Ovary (tissue), 9 donors: ENCODE results near the gene FAM117A. TPM values are rescaled to one million over a fixed set of nuclear protein-coding genes. Genes with fewer than 3 reads are reported as not detected.

Experiments used
- DNase-seq, 5 donors: peaks; one replicate each; pipeline ENCODE4 v3.0.0-alpha.2; 2019 to 2020
- H3K27ac ChIP-seq, 2 donors: fragments of 200-600 bp; one replicate each; pipeline versions ENCODE4 v1.5.1 to v1.8.0; 2019 to 2022
- H3K27me3 ChIP-seq: fragments of 200-600 bp; one replicate; pipeline ENCODE4 v1.8.0; 2022
- H3K36me3 ChIP-seq: fragments of 200-600 bp; sonication (generic); one replicate; pipeline ENCODE4 v1.5.1; 2019
- H3K4me1 ChIP-seq: one replicate; pipeline ENCODE4 v1.8.1; 2013; ENCODE audit warnings: mild to moderate bottlenecking, moderate library complexity; ENCODE audit not compliant: insufficient read depth
- H3K4me3 ChIP-seq: fragments of 200-600 bp; sonication (generic); one replicate; pipeline ENCODE4 v1.5.1; 2017
- H3K9me3 ChIP-seq, 2 donors: fragments of 200-600 bp in 1 of 2; sonication (generic) in 1 of 2; one replicate each; pipeline versions ENCODE4 v1.5.1 to v1.8.1; 2013 to 2019; ENCODE audit warnings: mild to moderate bottlenecking in 1 of 2, moderate library complexity in 1 of 2
- EP300 ChIP-seq: sonication (generic); formaldehyde crosslinking; IDR thresholded peaks from one replicate; pipeline ENCODE4 v1.6.1; 2017; ENCODE audit warnings: antibody characterized with exemption
- POLR2A ChIP-seq: fragments of 450-650 bp; IDR thresholded peaks from one replicate; pipeline ENCODE4 v1.6.1; 2017; ENCODE audit warnings: antibody characterized with exemption, mild to moderate bottlenecking, moderate library complexity
- WGBS, 3 donors: extraction: QIAGEN DNeasy Blood & Tissue Kit in 1 of 3; methylation state at CpG; one replicate each; pipeline versions ENCODE4 v1.1.5 to v1.1.7; 2013 to 2017; 5-methylcytosine and 5-hydroxymethylcytosine counted together
- intact Hi-C, 4 donors: fragments of 100-400 bp; cut with DNase I; formaldehyde crosslinking; loops; one replicate each; pipeline versions ENCODE4 v1.11.0 to v1.15.1; 2022 to 2023
- polyA plus RNA-seq, 2 donors: library from polyadenylated mRNA; stranded (reverse); fragments of 200-250 nt in 1 of 2; fragments of 350-450 nt in 1 of 2; fragmentation: Illumina TruSeq in 1 of 2; extraction: RNeasy Lipid Tissue Mini Kit (QIAGEN cat#74804) in 1 of 2; gene quantifications; one replicate each; pipeline ENCODE4 v1.2.3, GENCODE V29; 2013 to 2014
- total RNA-seq, 7 donors: library from RNA; depleted of rRNA in 2 of 7; stranded (reverse); fragments of >200 nt in 2 of 7; fragmentation: NEBNext Ultra II Directional in 3 of 7; extraction: Animal tissue kit (Norgen Biotek cat#: 25700) in 3 of 7; gene quantifications; one replicate each; pipeline versions ENCODE4 v1.1.0 to v1.2.4, GENCODE V29; 2016 to 2023
- TF ChIP-seq, protein P1 (sequence below), 3 donors: fragments of 450-650 bp in 2 of 3; fragments of 200-600 bp in 1 of 3; IDR thresholded peaks; one replicate each; pipeline versions ENCODE4 v1.5.1 to v1.8.0; 2016 to 2022; ENCODE audit warnings: antibody characterized with exemption in 3 of 3, mild to moderate bottlenecking in 1 of 3
- donor health status: DM: no; HTN: no; CAD: no; lungs with moderate emphysema.
- donor health status: DM: no; HTN: no; CAD: no.
- donor health status: Bipolar disorder and iron deficiency.
- donor health status: DM: yes; HTN: yes; CAD: no.
- donor health status: DM: no; HTN: no; CAD: no.
- donor health status: DM: yes; HTN: yes; CAD: no.

FAM117A gene
- total and polyA plus RNA-seq, 9 donors: 15.0 to 30.4 (median 19.0) TPM

DNA sequence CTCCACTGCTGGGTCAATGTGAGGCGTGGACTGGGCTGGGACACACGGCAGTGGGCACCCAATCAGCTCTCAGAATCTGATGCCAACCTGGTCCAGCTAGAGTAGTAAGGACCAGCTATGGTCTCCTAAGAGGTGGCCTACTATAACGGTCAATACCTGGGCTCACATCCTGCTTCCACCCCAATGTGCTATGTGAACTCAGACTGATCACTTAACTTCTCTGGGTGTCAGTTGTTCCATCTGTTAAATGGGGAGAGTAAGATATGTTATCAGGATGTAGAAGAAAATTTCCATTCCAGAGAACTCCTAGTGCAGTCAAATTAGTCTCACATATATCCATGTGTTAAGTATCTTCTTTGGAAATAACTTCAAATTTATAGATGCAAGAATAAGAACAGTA, 14.2 kb downstream of the FAM117A start:
- Histone ChIP-seq H3K4me3 (no peak overlapping the region), H3K36me3 (no peaks in the 10 kb centered on the region), H3K4me1 (peaks cover 2% of the 10 kb centered on the region), H3K27me3 (no peaks in the 10 kb centered on the region), H3K9me3 (no peaks in the 10 kb centered on the region), H3K27ac (no peak overlapping the region)
- intact Hi-C loops: no loop called here
- TF ChIP-seq POLR2A (no peak), EP300 (no peak)
- TF ChIP-seq, protein P1, sequence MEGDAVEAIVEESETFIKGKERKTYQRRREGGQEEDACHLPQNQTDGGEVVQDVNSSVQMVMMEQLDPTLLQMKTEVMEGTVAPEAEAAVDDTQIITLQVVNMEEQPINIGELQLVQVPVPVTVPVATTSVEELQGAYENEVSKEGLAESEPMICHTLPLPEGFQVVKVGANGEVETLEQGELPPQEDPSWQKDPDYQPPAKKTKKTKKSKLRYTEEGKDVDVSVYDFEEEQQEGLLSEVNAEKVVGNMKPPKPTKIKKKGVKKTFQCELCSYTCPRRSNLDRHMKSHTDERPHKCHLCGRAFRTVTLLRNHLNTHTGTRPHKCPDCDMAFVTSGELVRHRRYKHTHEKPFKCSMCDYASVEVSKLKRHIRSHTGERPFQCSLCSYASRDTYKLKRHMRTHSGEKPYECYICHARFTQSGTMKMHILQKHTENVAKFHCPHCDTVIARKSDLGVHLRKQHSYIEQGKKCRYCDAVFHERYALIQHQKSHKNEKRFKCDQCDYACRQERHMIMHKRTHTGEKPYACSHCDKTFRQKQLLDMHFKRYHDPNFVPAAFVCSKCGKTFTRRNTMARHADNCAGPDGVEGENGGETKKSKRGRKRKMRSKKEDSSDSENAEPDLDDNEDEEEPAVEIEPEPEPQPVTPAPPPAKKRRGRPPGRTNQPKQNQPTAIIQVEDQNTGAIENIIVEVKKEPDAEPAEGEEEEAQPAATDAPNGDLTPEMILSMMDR (IDR thresholded peaks at IDR 0.05): no peak
- WGBS, 3 donors: 83 to 92% (median 90%) methylated on average over 3 of the region's 3 CpGs
- no peak for DNase-seq

DNA sequence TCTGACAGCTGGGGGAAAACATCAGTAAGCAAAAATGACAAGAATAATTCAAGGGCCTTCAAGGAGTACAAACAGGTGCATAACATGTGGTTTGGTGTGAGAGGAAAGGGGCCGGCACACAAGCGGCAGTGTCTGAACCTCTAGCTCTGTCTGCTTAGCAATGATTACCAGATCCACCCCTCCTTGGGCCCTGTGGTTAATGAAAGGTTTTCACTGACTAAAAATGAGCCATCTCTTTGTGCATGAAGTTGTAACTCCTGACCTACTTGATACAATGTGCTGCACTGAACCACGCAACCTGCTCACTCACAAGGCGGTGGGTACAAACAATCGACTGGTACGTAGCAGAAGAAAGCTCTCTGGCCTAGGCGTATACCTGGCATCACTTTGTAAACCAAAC, 15.1 kb downstream of the FAM117A start:
- intact Hi-C loops: no loop called here
- H3K27me3 ChIP-seq: no peaks in the 10 kb centered on the region
- H3K4me1 ChIP-seq: no peaks in the 10 kb centered on the region
- TF ChIP-seq, protein P1 (IDR thresholded peaks at IDR 0.05): no peak
- TF ChIP-seq POLR2A (no peak), EP300 (no peak)
- no peaks in the 10 kb centered on the region for H3K36me3 ChIP-seq
- no peak overlapping the region for H3K4me3 ChIP-seq
- no peak for DNase-seq
- no peak overlapping the region for H3K27ac ChIP-seq
- H3K9me3 ChIP-seq: no peaks in the 10 kb centered on the region
- WGBS, 3 donors: 93 to 97% (median 94%) methylated on average over 7 of the region's 7 CpGs

DNA sequence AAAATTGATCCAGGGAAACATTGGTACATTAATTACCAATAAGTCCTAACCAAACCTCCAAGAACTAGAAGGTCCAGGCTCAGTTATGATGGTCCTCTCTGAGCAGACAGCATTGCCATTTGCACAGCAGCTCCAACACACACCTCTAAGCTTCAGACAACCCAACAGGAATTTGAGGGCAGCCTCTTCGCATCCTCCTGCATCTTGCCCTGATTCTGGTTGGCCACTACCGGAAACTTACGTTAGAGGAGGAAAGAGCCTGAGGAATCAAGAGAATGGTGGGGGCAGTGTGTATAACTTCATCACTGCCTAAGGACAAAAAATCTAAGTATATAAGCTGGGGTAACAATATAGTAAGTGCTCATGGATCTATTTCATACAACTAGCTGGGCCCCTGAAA, 15.7 kb downstream of the FAM117A start:
- H3K4me1 ChIP-seq: no peaks in the 10 kb centered on the region
- H3K4me3 ChIP-seq: no peak overlapping the region
- DNase-seq: no peak
- no peak overlapping the region for H3K27ac ChIP-seq
- WGBS, 3 donors: 89 to 93% (median 92%) methylated on average over 3 of the region's 3 CpGs
- H3K36me3 ChIP-seq: no peaks in the 10 kb centered on the region
- H3K9me3 ChIP-seq: no peaks in the 10 kb centered on the region
- no peaks in the 10 kb centered on the region for H3K27me3 ChIP-seq
- intact Hi-C loops: no loop called here
- TF ChIP-seq EP300 (no peak), POLR2A (no peak)
- TF ChIP-seq, protein P1 (IDR thresholded peaks at IDR 0.05): no peak

DNA sequence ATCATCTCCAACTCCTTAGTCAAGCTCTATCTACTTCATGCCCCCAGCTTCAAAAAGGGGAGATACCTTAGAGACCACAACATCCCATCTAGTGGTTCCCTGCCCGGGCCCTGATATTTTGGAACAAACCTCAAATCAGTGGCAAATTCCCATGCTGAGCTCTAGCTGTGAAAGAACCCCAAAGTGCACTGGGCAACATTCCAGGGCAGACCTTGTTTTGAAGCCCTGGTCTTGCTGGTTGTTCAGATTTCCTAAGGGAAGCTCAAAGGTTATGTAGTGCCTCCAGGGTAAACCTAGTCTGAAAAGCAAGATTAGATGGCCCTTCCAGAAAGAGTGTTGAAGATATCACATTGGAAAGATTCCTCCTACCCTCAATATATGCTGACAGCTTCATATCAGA, 16.3 kb downstream of the FAM117A start:
- WGBS, 3 donors: 65 to 81% (median 70%) methylated on average over 1 of the region's 1 CpG
- no peak overlapping the region for H3K27ac ChIP-seq

More for the DNA sequence above, 16.3 kb downstream of the FAM117A start:
- Histone ChIP-seq H3K4me3 (no peak overlapping the region), H3K9me3 (no peaks in the 10 kb centered on the region), H3K36me3 (no peaks in the 10 kb centered on the region), H3K27me3 (no peaks in the 10 kb centered on the region), H3K4me1 (peaks cover 3% of the 10 kb centered on the region)
- TF ChIP-seq, protein P1 (IDR thresholded peaks at IDR 0.05): no peak
- TF ChIP-seq EP300 (no peak), POLR2A (no peak)
- intact Hi-C loops: no loop called here
- DNase-seq: no peak
